HepG2 (cell line): ENCODE results near the gene NSD1. TPM values are rescaled to one million over a fixed set of nuclear protein-coding genes. Genes with fewer than 3 reads are reported as not detected.

ENCODE experiments used
- ARNT ChIP-seq: fragments of 450-650 bp; IDR thresholded peaks from 2 replicates; pipeline ENCODE4 v1.6.1; 2017
- CERS6 ChIP-seq: sonication (generic); formaldehyde crosslinking; IDR thresholded peaks from 2 replicates; pipeline ENCODE4 v1.5.0; 2020; ENCODE audit warnings: missing genetic modification reagents
- CHD2 ChIP-seq: IDR thresholded peaks from 2 replicates; pipeline ENCODE4 v1.6.1; 2011; ENCODE audit warnings: low read depth, low read length, improper control_type of control experiment
- FOXM1 ChIP-seq: sonication (generic); formaldehyde crosslinking; IDR thresholded peaks from 2 replicates; pipeline ENCODE4 v1.5.0; 2020; ENCODE audit warnings: missing genetic modification reagents
- KDM3A ChIP-seq: IDR thresholded peaks from 2 replicates; pipeline ENCODE4 v1.6.1; 2018; ENCODE audit warnings: low read depth, missing compliant biosample characterization
- PAXIP1 ChIP-seq: sonication (generic); formaldehyde crosslinking; conservative IDR thresholded peaks from 2 replicates; pipeline ENCODE4 v1.4.0; 2020; ENCODE audit warnings: mild to moderate bottlenecking, missing genetic modification reagents, moderate library complexity
- SETDB1 ChIP-seq: sonication (generic); formaldehyde crosslinking; IDR thresholded peaks from 2 replicates; pipeline ENCODE4 v1.5.1; 2020; ENCODE audit warnings: missing genetic modification reagents, mild to moderate bottlenecking, borderline replicate concordance
- SRSF1 ChIP-seq: fragments of 200-400 bp; formaldehyde crosslinking; optimal IDR thresholded peaks from 2 replicates; pipeline ENCODE3; 2017; ENCODE audit warnings: mild to moderate bottlenecking, low read depth, low read length, moderate library complexity
- SSRP1 ChIP-seq: IDR thresholded peaks from 2 replicates; pipeline ENCODE4 v1.6.1; 2016; ENCODE audit warnings: control low read depth
- TAF1 ChIP-seq: sonication (generic); formaldehyde crosslinking; IDR thresholded peaks from 2 replicates; pipeline ENCODE4 v1.4.0; 2020; ENCODE audit warnings: missing genetic modification reagents
- ZNF768 ChIP-seq: sonication (generic); formaldehyde crosslinking; IDR thresholded peaks from 2 replicates; pipeline ENCODE4 v1.4.0; 2020; ENCODE audit warnings: missing genetic modification reagents
- ZSCAN30 ChIP-seq: sonication (generic); formaldehyde crosslinking; IDR thresholded peaks from 2 replicates; pipeline ENCODE4 v1.5.0; 2020; ENCODE audit warnings: mild to moderate bottlenecking, missing genetic modification reagents
- ZXDC ChIP-seq: sonication (generic); formaldehyde crosslinking; IDR thresholded peaks from 2 replicates; pipeline ENCODE4 v1.5.0; 2020; ENCODE audit warnings: mild to moderate bottlenecking, missing genetic modification reagents
- polyA plus RNA-seq, 8 experiments: library from polyadenylated mRNA; depleted of rRNA in 3 of 8; stranded (reverse) in 7 of 8; unstranded in 1 of 8; fragments of >200 nt; fragmentation: Illumina TruSeq in 4 of 8; extraction: Trizol in 4 of 8; gene quantifications; 2 replicates each; pipeline versions ENCODE4 v1.2.1 to v1.2.3, GENCODE V29; 2011 to 2016; ENCODE audit warnings: low read depth in 4 of 8, missing spikeins in 1 of 8, mixed read lengths in 1 of 8; ENCODE audit not compliant: insufficient read depth in 1 of 8
- total RNA-seq, 5 experiments: library from RNA; depleted of rRNA; stranded (reverse); fragments of >200 nt; fragmentation: Illumina TruSeq; extraction: Trizol; gene quantifications; 2 replicates each; pipeline ENCODE4 v1.2.3, GENCODE V29; 2016; ENCODE audit warnings: low read depth in 1 of 5
- TF ChIP-seq, protein P1 (sequence below): sonication (generic); formaldehyde crosslinking; IDR thresholded peaks from 2 replicates; pipeline ENCODE4 v1.8.0; 2022; ENCODE audit warnings: low read depth, missing genetic modification reagents

NSD1 gene
- total and polyA plus RNA-seq, 2 of the 13 experiments (the other 11 are each of a cell fraction or from before 2014, with no cell fraction given) = 0.01 to 0.09 TPM

DNA sequence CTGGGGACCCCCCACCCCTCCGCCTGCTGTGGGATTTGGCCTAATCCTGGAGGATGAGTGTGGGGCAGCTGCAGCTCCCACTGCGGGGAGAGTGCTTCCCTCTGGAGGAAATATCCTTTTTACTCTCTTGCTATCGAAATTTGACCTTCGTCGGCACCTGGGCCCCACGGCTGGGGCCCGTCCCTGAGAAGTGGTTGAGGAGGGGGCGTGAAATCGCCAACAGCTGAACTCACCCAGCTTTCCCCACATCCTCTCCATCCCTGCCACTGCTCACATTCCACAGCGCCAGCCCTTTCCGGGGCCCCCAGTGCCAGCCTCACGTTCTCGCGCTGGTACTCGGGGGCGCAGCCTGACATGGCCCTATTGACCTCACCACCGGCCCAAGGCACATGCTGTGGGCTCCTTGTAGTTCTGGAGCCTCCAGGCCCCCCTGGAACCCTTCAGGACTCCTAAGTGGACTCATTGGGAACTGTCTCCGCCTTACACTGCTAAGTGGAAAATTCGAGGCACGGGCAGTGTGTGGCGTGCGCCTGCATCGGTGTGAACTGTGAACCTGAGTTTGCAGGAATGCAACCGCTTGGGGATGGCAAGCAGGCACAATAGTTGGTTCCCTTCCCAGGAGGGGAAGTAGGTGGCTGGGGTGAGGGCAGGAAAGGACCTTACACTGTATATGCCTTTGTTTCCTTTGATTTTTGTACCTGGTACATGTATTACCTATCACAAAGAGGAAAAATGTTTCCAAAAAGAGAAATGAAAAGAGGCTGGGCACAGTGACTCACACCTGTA lies 27.7 kb upstream of the NSD1 start (continued):
- TF ChIP-seq ZXDC (CRISPR knock-in tag) = no peak
- 0 out of 2 replicates have a peak, but pooled peaks have one; percentile 34 for TF ChIP-seq ZSCAN30 (CRISPR knock-in tag)
- TF ChIP-seq SRSF1 = peak; percentile 66
- TF ChIP-seq ZNF768 (CRISPR knock-in tag) = no peak
- TF ChIP-seq SSRP1 (CRISPR knock-in tag) = no peak
- no peak for TF ChIP-seq ARNT
- no peak for TF ChIP-seq KDM3A (CRISPR knock-in tag)
- TF ChIP-seq TAF1 = no peak; the same call in 1 of the 2 replicates
- no peak for TF ChIP-seq CERS6 (CRISPR knock-in tag)
- TF ChIP-seq, protein P1, sequence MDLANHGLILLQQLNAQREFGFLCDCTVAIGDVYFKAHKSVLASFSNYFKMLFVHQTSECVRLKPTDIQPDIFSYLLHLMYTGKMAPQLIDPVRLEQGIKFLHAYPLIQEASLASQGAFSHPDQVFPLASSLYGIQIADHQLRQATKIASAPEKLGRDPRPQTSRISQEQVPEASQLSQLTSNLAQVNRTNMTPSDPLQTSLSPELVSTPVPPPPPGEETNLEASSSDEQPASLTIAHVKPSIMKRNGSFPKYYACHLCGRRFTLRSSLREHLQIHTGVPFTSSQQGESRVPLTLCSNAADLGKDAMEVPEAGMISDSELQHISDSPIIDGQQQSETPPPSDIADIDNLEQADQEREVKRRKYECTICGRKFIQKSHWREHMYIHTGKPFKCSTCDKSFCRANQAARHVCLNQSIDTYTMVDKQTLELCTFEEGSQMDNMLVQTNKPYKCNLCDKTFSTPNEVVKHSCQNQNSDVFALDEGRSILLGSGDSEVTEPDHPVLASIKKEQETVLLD (CRISPR knock-in tag) = no peak
- peak; percentile 32; the same call in 1 of the 2 replicates for TF ChIP-seq CHD2
- TF ChIP-seq PAXIP1 (CRISPR knock-in tag) = peak; percentile 80
- no peak for TF ChIP-seq SETDB1 (CRISPR knock-in tag)
- TF ChIP-seq FOXM1 = no peak
